Glutamatergic neuron (in vitro differentiated cells): Measurements from ENCODE around the gene TMEM45A. TPM values are rescaled to one million over a fixed set of nuclear protein-coding genes. Genes with fewer than 3 reads are reported as not detected.

Source experiments
- DNase-seq: peaks from one replicate; pipeline ENCODE4 v3.0.0; 2022
- H3K27ac Mint-ChIP-seq: one replicate; pipeline ENCODE4 v1.8.0; 2020; ENCODE audit warnings: mild to moderate bottlenecking, mixed read lengths, inconsistent platforms; ENCODE audit not compliant: unreplicated experiment
- H3K27me3 Mint-ChIP-seq: one replicate; pipeline ENCODE4 v1.8.0; 2020; ENCODE audit warnings: mild to moderate bottlenecking, moderate library complexity, mixed read lengths, inconsistent platforms; ENCODE audit not compliant: unreplicated experiment
- H3K36me3 Mint-ChIP-seq: one replicate; pipeline ENCODE4 v1.8.0; 2020; ENCODE audit warnings: mild to moderate bottlenecking, mixed read lengths, inconsistent platforms; ENCODE audit not compliant: unreplicated experiment
- H3K4me1 Mint-ChIP-seq: one replicate; pipeline ENCODE4 v1.8.0; 2020; ENCODE audit warnings: mild to moderate bottlenecking, low read depth, mixed read lengths, inconsistent platforms; ENCODE audit not compliant: unreplicated experiment
- H3K4me3 Mint-ChIP-seq: one replicate; pipeline ENCODE4 v1.8.0; 2020; ENCODE audit warnings: mild to moderate bottlenecking, mixed read lengths, inconsistent platforms; ENCODE audit not compliant: unreplicated experiment
- H3K9me3 Mint-ChIP-seq: one replicate; pipeline ENCODE4 v1.8.0; 2020; ENCODE audit warnings: mild to moderate bottlenecking, moderate library complexity, mixed read lengths, inconsistent platforms; ENCODE audit not compliant: unreplicated experiment
- CTCF ChIP-seq: fragments of 200-600 bp; sonication (generic); IDR thresholded peaks from one replicate; pipeline ENCODE4 v1.5.0; 2021; ENCODE audit not compliant: partially characterized antibody, unreplicated experiment
- total RNA-seq: library from RNA; stranded (reverse); fragmentation: NEBNext Ultra II Directional; extraction: Animal tissue kit (Norgen Biotek cat#: 25700); gene quantifications from one replicate; pipeline ENCODE4 v1.2.1, GENCODE V29; 2021; ENCODE audit not compliant: unreplicated experiment

Gene TMEM45A
- total RNA-seq, 1 donor from 2014 or later = 0.61 TPM

- no peak for DNase-seq
- Mint-ChIP-seq H3K27me3 (no peaks in the 10 kb centered on the region), H3K27ac (no peak overlapping the region), H3K36me3 (no peaks in the 10 kb centered on the region), H3K4me1 (no peaks in the 10 kb centered on the region), H3K9me3 (peaks cover 2% of the 10 kb centered on the region), H3K4me3 (no peak overlapping the region)
- no peak for TF ChIP-seq CTCF
Observed at GRCh38 chr3:100603469-100603868, 111.0 kb downstream of the TMEM45A start.

GRCh38 chr3:100605358-100605757, 112.9 kb downstream of the TMEM45A start:
- H3K27ac Mint-ChIP-seq = no peak overlapping the region

GRCh38 chr3:100606894-100607512, 114.6 kb downstream of the TMEM45A start:
- no peak for TF ChIP-seq CTCF
- H3K9me3 Mint-ChIP-seq = peaks cover 2% of the 10 kb centered on the region
- no peak for DNase-seq
- H3K4me1 Mint-ChIP-seq = no peaks in the 10 kb centered on the region
- H3K27ac Mint-ChIP-seq = no peak overlapping the region
- H3K4me3 Mint-ChIP-seq = no peak overlapping the region
- H3K36me3 Mint-ChIP-seq = no peaks in the 10 kb centered on the region
- H3K27me3 Mint-ChIP-seq = no peaks in the 10 kb centered on the region

More at GRCh38 chr3:100605358-100605757, 112.9 kb downstream of the TMEM45A start:
- Mint-ChIP-seq H3K27me3 (no peaks in the 10 kb centered on the region), H3K9me3 (peaks cover 2% of the 10 kb centered on the region), H3K4me1 (no peaks in the 10 kb centered on the region), H3K36me3 (no peaks in the 10 kb centered on the region), H3K4me3 (no peak overlapping the region)
- TF ChIP-seq CTCF = no peak
- no peak for DNase-seq

GRCh38 chr3:100609305-100609704, 116.9 kb downstream of the TMEM45A start, which contains the start of gene ADGRG7:
Gene ADGRG7 (plus strand): TSS chr3:100609601. CDS start chr3:100609857, 256 bp downstream.
- H3K27ac Mint-ChIP-seq = no peak within 1 kb of the TSS
- no peaks in the 10 kb centered on the region for H3K27me3 Mint-ChIP-seq
- no peaks in the 10 kb centered on the region for H3K36me3 Mint-ChIP-seq
- DNase-seq = no peak
- H3K4me3 Mint-ChIP-seq = no peak within 1 kb of the TSS
- peaks cover 2% of the 10 kb centered on the region for H3K9me3 Mint-ChIP-seq
- TF ChIP-seq CTCF = no peak
- H3K4me1 Mint-ChIP-seq = no peaks in the 10 kb centered on the region

- Mint-ChIP-seq H3K27me3 (no peaks in the 10 kb centered on the region), H3K4me3 (no peak overlapping the region), H3K36me3 (no peaks in the 10 kb centered on the region), H3K9me3 (peaks cover 2% of the 10 kb centered on the region), H3K4me1 (no peaks in the 10 kb centered on the region), H3K27ac (no peak overlapping the region)
- no peak for DNase-seq
- no peak for TF ChIP-seq CTCF
Observed at GRCh38 chr3:100609963-100610362, 117.5 kb downstream of the TMEM45A start.
